Epithelial cell of esophagus (primary cell): ENCODE data around the gene FUT9.

Experiments used
- DNase-seq: peaks from one replicate; pipeline ENCODE4 v3.0.0; 2010; ENCODE audit warnings: low read depth
- H3K4me3 ChIP-seq: 2 replicates; pipeline ENCODE4 v1.5.1; 2011; ENCODE audit warnings: mild to moderate bottlenecking, low read length, control low read depth
- CTCF ChIP-seq: IDR thresholded peaks from 2 replicates; pipeline ENCODE4 v1.5.1; 2011; ENCODE audit warnings: low read depth, mild to moderate bottlenecking, low read length, control low read depth, inconsistent platforms; ENCODE audit not compliant: insufficient read depth; ENCODE audit errors: missing control alignments

Gene FUT9

GRCh38 chr6:96001891-96002575 lies 13.7 kb upstream of the FUT9 start:
- TF ChIP-seq CTCF, result no peak
- H3K4me3 ChIP-seq, result no peak overlapping the region

GRCh38 chr6:96002576-96002910 lies 13.2 kb upstream of the FUT9 start:
- no peak for TF ChIP-seq CTCF
- no peak for DNase-seq
- H3K4me3 ChIP-seq, result no peak overlapping the region

More at GRCh38 chr6:96001891-96002575, 13.7 kb upstream of the FUT9 start:
- DNase-seq, result no peak

DNA sequence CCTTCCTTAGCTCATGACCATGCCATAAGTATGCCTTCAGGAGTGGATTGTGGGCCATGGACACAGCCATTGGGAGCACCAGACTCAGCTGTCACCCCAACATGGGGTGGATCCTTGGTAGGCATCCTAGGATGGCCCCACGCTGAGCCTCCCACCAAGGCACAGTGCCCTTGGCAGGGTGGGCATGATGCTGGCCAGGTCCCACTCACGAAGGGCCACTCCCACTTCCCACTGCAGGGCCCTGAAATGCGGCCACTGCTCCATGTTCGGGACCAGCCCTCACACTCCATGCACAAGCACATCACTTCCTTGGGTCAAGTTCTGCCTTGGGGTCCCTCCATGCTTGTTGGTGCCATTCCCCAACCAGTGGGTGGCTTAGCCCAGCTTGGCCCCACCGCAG lies 12.9 kb upstream of the FUT9 start:
- no peak for DNase-seq
- TF ChIP-seq CTCF, result no peak
- no peak overlapping the region for H3K4me3 ChIP-seq

GRCh38 chr6:96007663-96008062 lies 8.1 kb upstream of the FUT9 start:
- no peak for DNase-seq
- TF ChIP-seq CTCF, result no peak
- no peak overlapping the region for H3K4me3 ChIP-seq

DNA sequence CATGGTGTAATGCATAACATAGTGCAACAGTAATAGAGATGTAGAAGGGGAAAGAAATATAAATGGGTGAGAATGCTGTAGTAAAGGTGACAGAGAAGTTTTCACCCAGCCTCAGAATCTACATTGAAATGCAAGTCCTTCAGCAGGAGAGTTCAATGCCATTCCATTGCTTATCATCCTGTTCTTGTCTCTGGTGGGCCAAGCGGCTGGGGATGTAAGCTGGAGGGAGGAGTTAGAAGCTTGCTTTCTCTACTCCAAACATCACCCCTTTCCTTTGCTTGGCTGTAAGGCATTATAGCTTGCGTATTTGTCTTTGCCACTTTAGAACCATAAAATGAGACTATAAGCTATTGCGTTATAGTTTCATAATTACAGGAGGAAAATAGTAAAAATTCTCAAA lies 2.2 kb upstream of the FUT9 start:
- no peak overlapping the region for H3K4me3 ChIP-seq
- DNase-seq, result no peak
- TF ChIP-seq CTCF, result no peak

GRCh38 chr6:96014846-96015517 lies 792 bp upstream of the FUT9 start:
- TF ChIP-seq CTCF, result no peak
- no peak for DNase-seq
- H3K4me3 ChIP-seq, result no peak overlapping the region
